ENCODE data around the gene TRPC6. TPM values are rescaled to one million over a fixed set of nuclear protein-coding genes. Genes with fewer than 3 reads are reported as not detected.

Gene TRPC6
- total and polyA plus RNA-seq, 2 of the 8 experiments (the other 6 are each of a cell fraction or from before 2014, with no cell fraction given) = 0.26 to 0.39 TPM

- Histone ChIP-seq H2AK5ac (ENCODE audit: low read depth, low read length) (no peak overlapping the region), H3K27ac (ENCODE audit: low read depth, low read length) (no peak overlapping the region), H3K14ac (ENCODE audit: insufficient read length) (no peak overlapping the region), H2BK20ac (ENCODE audit: low read length) (no peak overlapping the region), H3K23ac (ENCODE audit: insufficient read length) (no peak overlapping the region), H3K9ac (replicated peaks in 1 of 4; ENCODE audit: extremely low read depth in 1 of 4, low read depth in 3 of 4, low read length in 3 of 4) (no peak overlapping the region), H3K79me1 (ENCODE audit: low read depth, low read length) (no peaks in the 10 kb centered on the region), H2BK15ac (ENCODE audit: low read length) (no peak overlapping the region), H2AFZ (ENCODE audit: low read length) (no peak overlapping the region), H3K36me3 (ENCODE audit: control insufficient read depth in 2 of 4, insufficient read depth in 4 of 4, low read length in 3 of 4) (no peaks in the 10 kb centered on the region), H3K18ac (ENCODE audit: extremely low read depth, low read length) (no peak overlapping the region), H3K4ac (replicated peaks; ENCODE audit: insufficient read length, low read depth, low read length) (no peak overlapping the region), H4K8ac (ENCODE audit: extremely low read depth, insufficient read depth, low read length) (no peak overlapping the region), H2BK120ac (replicated peaks; ENCODE audit: low read depth, low read length) (no peak overlapping the region), H4K91ac (replicated peaks; ENCODE audit: insufficient read length, low read length) (no peak overlapping the region), H2BK12ac (ENCODE audit: low read depth, low read length) (no peak overlapping the region), H3K4me3 (ENCODE audit: extremely low read depth in 1 of 4, insufficient read depth in 2 of 4, low read depth in 3 of 4, low read length in 4 of 4) (no peak overlapping the region), H3K79me2 (ENCODE audit: control insufficient read depth in 1 of 2, insufficient read depth in 2 of 2, low read length in 2 of 2) (no peaks in the 10 kb centered on the region), H4K5ac (ENCODE audit: insufficient read length, low read depth, low read length) (no peak overlapping the region), H3K9me3 (ENCODE audit: insufficient read depth in 2 of 2, low read depth in 1 of 2, low read length in 1 of 2) (no peaks in the 10 kb centered on the region), H3K23me2 (ENCODE audit: low read depth, low read length) (no peaks in the 10 kb centered on the region), H3K56ac (replicated peaks; ENCODE audit: insufficient read length, low read depth, low read length) (no peak overlapping the region), H3K4me1 (replicated peaks in 1 of 4; ENCODE audit: control insufficient read depth in 3 of 4, insufficient read depth in 4 of 4, low read length in 3 of 4) (no peaks in the 10 kb centered on the region), H3K27me3 (replicated peaks in 1 of 4; ENCODE audit: control insufficient read depth in 3 of 4, extremely low read depth in 1 of 4, insufficient read depth in 3 of 4, low read length in 3 of 4) (no peaks in the 10 kb centered on the region), H2BK5ac (ENCODE audit: low read depth, low read length) (no peak overlapping the region), H3K4me2 (ENCODE audit: insufficient read depth in 1 of 2, low read depth in 2 of 2, low read length in 2 of 2) (no peak overlapping the region), H4K20me1 (replicated peaks in 1 of 2; ENCODE audit: control insufficient read depth in 1 of 2, insufficient read depth in 2 of 2, low read length in 2 of 2) (no peaks in the 10 kb centered on the region)
- CTCF ChIA-PET (ENCODE audit: partially characterized antibody) = interaction anchor here (0.8 to 6.1 kb wide), 13 partner anchors 8 to 570 kb away, joined by 3 to 38 read pairs (median 5); no protein-coding TSS in a partner anchor
- DNase-seq (ENCODE audit: low read depth in 1 of 2, low spot score in 2 of 2) = no peak
- FAIRE-seq = no peak
- WGBS, 2 experiments (ENCODE audit: extremely low coverage in 1 of 2, insufficient coverage in 1 of 2, insufficient read length in 1 of 2, insufficient replicate concordance in 2 of 2, low coverage in 1 of 2, low lambda C conversion rate in 2 of 2, missing lambda C conversion rate in 1 of 2) = 88% methylated on average over 1 of the region's 1 CpG; no CpG with 5 or more reads in 1 of the 2 experiments
- POLR2A ChIA-PET (ENCODE audit: partially characterized antibody) = no interaction called here
- TF ChIP-seq TAF7 (optimal IDR thresholded peaks at IDR 0.05; ENCODE audit: borderline replicate concordance, low read depth, low read length) = no peak
- no peak for TF ChIP-seq CHD2 (IDR thresholded peaks at IDR 0.05; ENCODE audit: low read length)
- TF ChIP-seq CEBPB (IDR thresholded peaks at IDR 0.05; ENCODE audit: low read depth, low read length) = no peak
Measured at GRCh38 chr11:101438126-101438525, 145.7 kb downstream of the TRPC6 start.
